ENCODE results near the gene ELK3. TPM values are rescaled to one million over a fixed set of nuclear protein-coding genes. Genes with fewer than 3 reads are reported as not detected.

Gene ELK3
- total and polyA plus RNA-seq, 9 of the 15 experiments (the other 6 are each of a cell fraction or from before 2014, with no cell fraction given), result 1.5 to 5.5 (median 2.9) TPM

- Histone ChIP-seq H3K79me2 (ENCODE audit: control insufficient read depth, insufficient read depth, low read length) (no peaks in the 10 kb centered on the region), H3K27ac (ENCODE audit: extremely low read depth, low read depth, low read length) (no peak overlapping the region), H4K20me1 (replicated peaks; ENCODE audit: control insufficient read depth, insufficient read depth, low read length) (peaks cover 6% of the 10 kb centered on the region; the same call in 1 of the 2 replicates), H3K9me1 (ENCODE audit: control insufficient read depth, insufficient read depth, low read length) (no peaks in the 10 kb centered on the region), H3K4me3 (no peak overlapping the region), H3K36me3 (ENCODE audit: control insufficient read depth, insufficient read depth, low read length) (no peaks in the 10 kb centered on the region), H3K9ac (ENCODE audit: insufficient read depth in 1 of 2, low read depth in 2 of 2, low read length in 2 of 2) (no peak overlapping the region), H3K9me3 (replicated peaks; ENCODE audit: control insufficient read depth, insufficient read depth, low read depth, low read length) (no peaks in the 10 kb centered on the region), H3K4me1 (replicated peaks in 1 of 2; ENCODE audit: control insufficient read depth in 2 of 2, insufficient read depth in 2 of 2, low read length in 2 of 2) (no peaks in the 10 kb centered on the region), H3K27me3 (ENCODE audit: control insufficient read depth in 2 of 2, insufficient read depth in 2 of 2, low read length in 2 of 2) (peaks cover 11 to 35% of the 10 kb centered on the region in 2 experiments; a peak in 4 of 5 replicates), H2AFZ (ENCODE audit: low read depth, low read length) (no peak overlapping the region), H3K4me2 (ENCODE audit: insufficient read depth, low read length) (no peak overlapping the region)
- BruUV-seq (replicated peaks), result no TSS peak
- POLR2A ChIA-PET, result interaction anchor here (1.0 kb wide), 1 partner anchor 9 kb away, joined by 3 read pairs; no protein-coding TSS in a partner anchor
- CTCF ChIA-PET (ENCODE audit: low intra/inter-chr PET ratio), result no interaction called here
- intact Hi-C loops (cut with micrococcal nuclease) (no loop called here), in situ Hi-C loops (cut with MboI) (no loop called here)
- 14% methylated on average over 3 of the region's 3 CpGs for WGBS (ENCODE audit: insufficient coverage, low coverage, missing lambda C conversion rate)
- ATAC-seq, result no peak
- TF ChIP-seq GATAD2B (IDR thresholded peaks at IDR 0.05; ENCODE audit: borderline replicate concordance) (no peak), TAF15 (IDR thresholded peaks at IDR 0.05; ENCODE audit: low read depth, low read length) (no peak), HNRNPH1 (optimal IDR thresholded peaks at IDR 0.05; ENCODE audit: low read depth, low read length) (no peak), ESRRA (IDR thresholded peaks at IDR 0.05; ENCODE audit: borderline replicate concordance, low read depth) (no peak), HNRNPUL1 (IDR thresholded peaks at IDR 0.05; ENCODE audit: low read length) (no peak), PYGO2 (tag; IDR thresholded peaks at IDR 0.05) (no peak), TCF15 (CRISPR knock-in tag; IDR thresholded peaks at IDR 0.05) (no peak), ZNF398 (CRISPR knock-in tag; IDR thresholded peaks at IDR 0.05) (no peak), ZNF830 (CRISPR knock-in tag; IDR thresholded peaks at IDR 0.05) (no peak)
- FAIRE-seq, result no peak
- no peak for DNase-seq (ENCODE audit: extremely low read depth in 1 of 4, low spot score in 3 of 4)
Measured at GRCh38 chr12:96205908-96206307, 11.7 kb downstream of the ELK3 start.
